Esophagus muscularis mucosa (tissue), 4 donors: ENCODE measurements around the gene TXLNB. TPM values are rescaled to one million over a fixed set of nuclear protein-coding genes. Genes with fewer than 3 reads are reported as not detected.

Experiments used
- DNase-seq: peaks from one replicate; pipeline ENCODE4 v3.0.0-alpha.2; 2017; ENCODE audit errors: extremely low spot score
- H3K27ac ChIP-seq, 4 donors: fragments of 200-600 bp; sonication (generic); replicated peaks in 1 of 4; 1 replicate in 3 of 4; 2 replicates in 1 of 4; pipeline ENCODE4 v1.5.1; 2016 to 2019; ENCODE audit warnings: mild to moderate bottlenecking in 1 of 4
- H3K27me3 ChIP-seq, 4 donors: fragments of 200-600 bp; sonication (generic); one replicate each; pipeline versions ENCODE4 v1.5.1 to v1.6.0; 2016 to 2019
- H3K36me3 ChIP-seq, 4 donors: fragments of 200-600 bp; sonication (generic); one replicate each; pipeline ENCODE4 v1.5.1; 2016 to 2019
- H3K4me1 ChIP-seq, 4 donors: fragments of 200-600 bp; sonication (generic); one replicate each; pipeline ENCODE4 v1.5.1; 2016 to 2019
- H3K4me3 ChIP-seq, 4 donors: fragments of 200-600 bp; sonication (generic); 1 replicate in 2 of 4; 2 replicates in 2 of 4; pipeline ENCODE4 v1.5.1; 2016 to 2019; ENCODE audit warnings: mild to moderate bottlenecking in 4 of 4, moderate library complexity in 1 of 4
- H3K9me3 ChIP-seq, 4 donors: fragments of 200-600 bp; sonication (generic); 1 replicate in 3 of 4; 2 replicates in 1 of 4; pipeline ENCODE4 v1.5.1; 2016 to 2019
- EP300 ChIP-seq: sonication (generic); formaldehyde crosslinking; IDR thresholded peaks from one replicate; pipeline ENCODE4 v1.6.1; 2017; ENCODE audit warnings: antibody characterized with exemption
- POLR2A ChIP-seq: fragments of 450-650 bp; IDR thresholded peaks from one replicate; pipeline ENCODE4 v1.6.1; 2017; ENCODE audit warnings: antibody characterized with exemption, moderate library complexity, mild to moderate bottlenecking, low read depth
- POLR2AphosphoS5 ChIP-seq, 2 donors: sonication (generic); formaldehyde crosslinking; IDR thresholded peaks; one replicate each; pipeline ENCODE4 v1.6.1; 2017; ENCODE audit warnings: antibody characterized with exemption in 2 of 2
- WGBS: methylation state at CpG from one replicate; pipeline ENCODE4 v1.1.5; 2018; 5-methylcytosine and 5-hydroxymethylcytosine counted together
- intact Hi-C: fragments of 100-400 bp; cut with DNase I; formaldehyde crosslinking; loops from one replicate; pipeline ENCODE4 v1.15.1; 2023
- total RNA-seq, 4 donors: library from RNA; depleted of rRNA; stranded (reverse); fragments of >200 nt; gene quantifications; one replicate each; pipeline versions ENCODE4 v1.1.0 to v1.2.1, GENCODE V29; 2016
- TF ChIP-seq, protein P1 (sequence below), 3 experiments: fragments of 200-600 bp in 2 of 3; fragments of 450-650 bp in 1 of 3; sonication (generic) in 2 of 3; IDR thresholded peaks; one replicate each; pipeline ENCODE4 v1.5.1; 2017 to 2019; ENCODE audit warnings: antibody characterized with exemption in 3 of 3, mild to moderate bottlenecking in 2 of 3, moderate library complexity in 1 of 3

TXLNB gene
- total RNA-seq, 4 donors from 2014 or later, result 2.1 to 5.7 (median 2.9) TPM

- H3K27me3 ChIP-seq, result no peaks in the 10 kb centered on the region
- no peak for DNase-seq
- no peak overlapping the region for H3K4me3 ChIP-seq
- 100% methylated on average over 3 of the region's 3 CpGs for WGBS
- no peak for TF ChIP-seq EP300
- H3K4me1 ChIP-seq, result peaks cover 9 to 33% (median 28%) of the 10 kb centered on the region in 4 donors
- intact Hi-C loops, result no loop called here
- no peak overlapping the region for H3K27ac ChIP-seq
- no peaks in the 10 kb centered on the region for H3K9me3 ChIP-seq
- peaks cover 0 to 47% (median 2%) of the 10 kb centered on the region in 4 donors for H3K36me3 ChIP-seq
These were observed 48.3 kb downstream of the TXLNB start for GRCh38 chr6:139243536-139243935.

DNA sequence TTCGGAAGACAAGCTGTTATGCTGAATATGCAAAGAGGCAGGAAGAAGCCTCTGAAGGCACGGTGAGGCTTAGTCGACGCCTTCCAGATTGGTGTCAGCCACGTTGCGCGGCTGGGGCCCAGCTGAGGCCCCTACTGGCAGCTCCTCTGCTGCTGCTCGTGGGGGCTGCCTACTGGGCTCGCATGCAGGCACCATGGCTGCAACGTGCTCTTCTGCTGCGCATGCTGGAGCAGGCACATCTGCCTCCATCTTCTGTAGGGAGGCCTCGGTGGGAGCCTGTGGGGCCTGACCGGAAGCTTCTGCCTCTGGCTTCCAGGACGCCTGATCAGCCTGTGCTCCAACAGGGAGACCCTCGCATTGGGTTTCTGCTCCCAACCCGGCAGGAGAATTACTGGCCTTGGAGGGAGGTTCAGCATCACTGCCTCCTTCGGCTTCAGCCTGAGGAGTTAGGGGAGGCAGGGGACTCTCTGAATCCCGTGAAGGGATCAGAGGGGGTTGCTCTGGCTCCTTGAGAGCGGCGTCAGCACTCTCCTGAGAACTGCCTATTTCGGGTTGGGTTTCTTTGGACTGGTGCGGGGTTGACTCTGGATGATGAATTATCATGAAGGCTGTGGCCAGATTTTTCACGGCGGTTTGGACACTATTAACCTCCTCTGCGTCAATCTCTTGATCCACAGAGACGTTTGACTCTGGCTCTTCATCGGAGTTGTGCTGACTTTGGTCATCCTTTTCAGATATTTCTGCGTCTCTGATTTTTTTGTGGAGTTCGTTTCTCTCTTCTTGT is 49.1 kb downstream of the TXLNB start:
- intact Hi-C loops, result no loop called here
- H3K27ac ChIP-seq, result peak overlapping the region in 2 of 4 donors; percentile 15 to 22
- no peak for DNase-seq
- H3K4me1 ChIP-seq, result peaks cover 9 to 33% (median 28%) of the 10 kb centered on the region in 4 donors
- 63% methylated on average over 19 of the region's 29 CpGs for WGBS
- no peaks in the 10 kb centered on the region for H3K27me3 ChIP-seq
- no peaks in the 10 kb centered on the region for H3K9me3 ChIP-seq
- peaks cover 0 to 47% (median 2%) of the 10 kb centered on the region in 4 donors for H3K36me3 ChIP-seq
- TF ChIP-seq, protein P1, sequence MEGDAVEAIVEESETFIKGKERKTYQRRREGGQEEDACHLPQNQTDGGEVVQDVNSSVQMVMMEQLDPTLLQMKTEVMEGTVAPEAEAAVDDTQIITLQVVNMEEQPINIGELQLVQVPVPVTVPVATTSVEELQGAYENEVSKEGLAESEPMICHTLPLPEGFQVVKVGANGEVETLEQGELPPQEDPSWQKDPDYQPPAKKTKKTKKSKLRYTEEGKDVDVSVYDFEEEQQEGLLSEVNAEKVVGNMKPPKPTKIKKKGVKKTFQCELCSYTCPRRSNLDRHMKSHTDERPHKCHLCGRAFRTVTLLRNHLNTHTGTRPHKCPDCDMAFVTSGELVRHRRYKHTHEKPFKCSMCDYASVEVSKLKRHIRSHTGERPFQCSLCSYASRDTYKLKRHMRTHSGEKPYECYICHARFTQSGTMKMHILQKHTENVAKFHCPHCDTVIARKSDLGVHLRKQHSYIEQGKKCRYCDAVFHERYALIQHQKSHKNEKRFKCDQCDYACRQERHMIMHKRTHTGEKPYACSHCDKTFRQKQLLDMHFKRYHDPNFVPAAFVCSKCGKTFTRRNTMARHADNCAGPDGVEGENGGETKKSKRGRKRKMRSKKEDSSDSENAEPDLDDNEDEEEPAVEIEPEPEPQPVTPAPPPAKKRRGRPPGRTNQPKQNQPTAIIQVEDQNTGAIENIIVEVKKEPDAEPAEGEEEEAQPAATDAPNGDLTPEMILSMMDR (IDR thresholded peaks at IDR 0.05), result no peak
- no peak for TF ChIP-seq POLR2AphosphoS5 (IDR thresholded peaks at IDR 0.05)
- TF ChIP-seq POLR2A, result no peak
- no peak for TF ChIP-seq EP300
- H3K4me3 ChIP-seq, result no peak overlapping the region

DNA sequence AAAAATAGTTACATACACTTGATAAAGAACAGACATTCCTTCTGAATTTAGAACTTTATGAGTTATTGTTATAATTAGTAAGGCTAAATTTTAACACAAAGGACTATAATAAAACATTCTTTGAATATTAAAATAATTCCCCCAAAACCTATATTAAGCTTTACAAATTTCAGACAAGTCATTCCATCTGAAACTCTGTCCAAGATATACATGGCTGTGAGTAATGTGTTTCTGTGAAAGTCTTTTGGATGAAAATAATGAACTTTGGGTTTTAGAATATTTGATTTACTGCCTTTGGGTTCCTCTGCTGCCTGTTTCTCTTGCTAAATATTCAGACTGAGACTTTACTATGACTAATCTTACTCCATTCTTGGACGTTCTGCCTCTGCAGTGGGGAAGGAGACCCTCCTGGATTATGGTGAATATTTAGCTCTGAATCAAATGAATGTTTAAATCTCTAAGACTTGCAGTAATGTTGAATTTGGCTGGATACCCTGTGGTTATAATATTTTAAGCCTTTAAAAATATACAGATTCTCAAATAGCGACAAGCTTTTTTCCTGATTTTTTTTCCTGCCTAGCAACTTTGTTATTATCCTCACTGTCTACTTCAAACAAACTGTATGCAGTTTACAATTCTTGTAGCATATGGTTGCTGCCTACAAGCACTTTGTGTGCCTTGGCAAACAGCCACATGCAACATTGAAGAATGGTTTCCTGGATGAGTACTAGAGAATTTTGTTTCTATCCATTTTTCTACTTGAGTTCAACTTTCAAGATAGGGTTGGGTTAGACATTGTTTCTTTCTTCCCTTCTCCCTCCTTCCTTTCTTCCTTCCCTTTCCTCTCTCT is 51.4 kb downstream of the TXLNB start:
- intact Hi-C loops, result no loop called here

DNA sequence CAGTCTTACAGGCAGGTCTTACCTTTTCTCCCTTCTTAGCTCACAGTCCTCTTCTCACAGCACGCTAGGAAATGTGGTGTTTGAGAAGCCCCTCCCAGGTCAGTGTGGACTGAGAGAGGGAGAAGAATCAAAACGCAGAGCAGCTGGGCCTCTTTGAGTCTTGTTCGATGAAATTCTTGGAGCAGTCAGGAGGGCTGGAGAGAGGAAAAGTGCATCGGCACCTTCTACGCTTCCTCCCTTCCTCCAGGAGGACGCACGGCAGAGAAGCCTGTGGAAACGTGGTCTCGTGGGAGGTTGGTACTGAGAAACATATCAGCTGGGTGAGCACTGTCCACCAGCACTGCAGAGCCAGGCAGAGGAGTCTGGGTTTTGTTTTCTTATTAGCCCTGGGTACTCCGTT is 52.7 kb downstream of the TXLNB start:
- WGBS, result 45% methylated on average over 10 of the region's 10 CpGs
- Histone ChIP-seq H3K27ac (peak overlapping the region in 3 of 4 donors; percentile 43 to 66 (median 49)), H3K27me3 (no peaks in the 10 kb centered on the region), H3K9me3 (no peaks in the 10 kb centered on the region), H3K4me3 (peak overlapping the region in 1 of 4 donors; percentile 15), H3K36me3 (peaks cover 0 to 23% (median 2%) of the 10 kb centered on the region in 4 donors), H3K4me1 (peaks cover 9 to 33% (median 28%) of the 10 kb centered on the region in 4 donors)
- intact Hi-C loops, result no loop called here
- no peak for DNase-seq
- TF ChIP-seq, protein P1 (IDR thresholded peaks at IDR 0.05), result no peak
- TF ChIP-seq EP300 (no peak), POLR2A (no peak), POLR2AphosphoS5 (IDR thresholded peaks at IDR 0.05) (no peak)

More for the DNA sequence above, 51.4 kb downstream of the TXLNB start:
- no peaks in the 10 kb centered on the region for H3K9me3 ChIP-seq
- 25% methylated on average over 2 of the region's 2 CpGs for WGBS
- H3K27me3 ChIP-seq, result no peaks in the 10 kb centered on the region
- H3K27ac ChIP-seq, result peak overlapping the region; percentile 36 to 66 (median 48)
- TF ChIP-seq POLR2A (no peak), EP300 (no peak), POLR2AphosphoS5 (IDR thresholded peaks at IDR 0.05) (no peak)
- TF ChIP-seq, protein P1 (IDR thresholded peaks at IDR 0.05), result no peak
- peaks cover 0 to 36% (median 2%) of the 10 kb centered on the region in 4 donors for H3K36me3 ChIP-seq
- H3K4me3 ChIP-seq, result no peak overlapping the region
- no peak for DNase-seq
- H3K4me1 ChIP-seq, result peaks cover 9 to 33% (median 28%) of the 10 kb centered on the region in 4 donors

DNA sequence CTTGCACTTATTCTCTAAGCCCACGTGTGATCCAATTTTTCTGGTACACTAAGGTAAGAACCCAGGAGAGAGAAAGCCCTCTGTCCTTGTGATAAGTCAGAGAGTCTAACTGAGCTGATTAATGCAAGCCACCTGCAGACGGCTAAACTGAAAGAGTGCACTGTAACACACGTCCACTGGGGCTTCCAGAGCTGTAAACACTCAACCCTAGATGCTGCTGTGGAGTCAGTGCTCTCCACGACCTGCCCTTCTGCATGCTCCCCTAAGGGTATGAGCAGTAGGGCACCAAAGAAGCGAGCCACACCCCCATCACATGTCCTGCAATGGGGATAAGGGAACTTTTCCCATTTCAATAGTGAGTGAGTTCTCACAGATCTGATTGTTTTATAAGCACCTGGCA is 55.7 kb downstream of the TXLNB start:
- intact Hi-C loops, result no loop called here
- H3K4me1 ChIP-seq, result peaks cover 9 to 24% (median 22%) of the 10 kb centered on the region in 4 donors
- 91% methylated on average over 4 of the region's 5 CpGs for WGBS
- H3K9me3 ChIP-seq, result no peaks in the 10 kb centered on the region
- peaks cover 0 to under 1% (median 0%) of the 10 kb centered on the region in 4 donors for H3K36me3 ChIP-seq
- H3K27me3 ChIP-seq, result no peaks in the 10 kb centered on the region
- no peak overlapping the region for H3K4me3 ChIP-seq
- H3K27ac ChIP-seq, result no peak overlapping the region
- DNase-seq, result no peak
- TF ChIP-seq POLR2A, result no peak
- TF ChIP-seq, protein P1 (IDR thresholded peaks at IDR 0.05), result no peak
- TF ChIP-seq EP300, result no peak
- no peak for TF ChIP-seq POLR2AphosphoS5 (IDR thresholded peaks at IDR 0.05)
